Naive B cell (primary cell): ENCODE data around the gene SRM. TPM values are rescaled to one million over a fixed set of nuclear protein-coding genes. Genes with fewer than 3 reads are reported as not detected.

Source experiments
- polyA plus RNA-seq, 6 donors: library from polyadenylated mRNA; unstranded; fragments of 300-500 nt; fragmentation: Illumina TruSeq; gene quantifications; one replicate each; pipeline ENCODE4 v1.2.3, GENCODE V29; 2021; ENCODE audit warnings: low read depth in 6 of 6

SRM gene
- polyA plus RNA-seq, 6 donors from 2014 or later = 74.3 to 133 (median 89.4) TPM

Other genes with a start within 250 kb of the SRM start
- 10 to 100 TPM; 38.9 to 83.8 (median 64.3) TPM for gene TARDBP, start 47.4 kb downstream of the SRM start, polyA plus RNA-seq
- gene MASP2, start 12.8 kb downstream of the SRM start, polyA plus RNA-seq = under 1 TPM in 2 of 6 donors, not detected in 4; 0.10 to 0.26 TPM
- gene EXOSC10, start 39.9 kb upstream of the SRM start, polyA plus RNA-seq = 10 to 100 TPM; 23.4 to 55.2 (median 41.4) TPM
- gene ANGPTL7, start 129.3 kb upstream of the SRM start, polyA plus RNA-seq = not detected
- gene MTOR, start 202.5 kb upstream of the SRM start, polyA plus RNA-seq = 10 to 100 TPM in 1 of 6 donors, 1 to 10 TPM in 4, under 1 TPM in 1; 0.88 to 10.3 (median 4.6) TPM
- gene UBIAD1, start 213.2 kb upstream of the SRM start, polyA plus RNA-seq = 10 to 100 TPM; 45.2 to 75.2 (median 49.1) TPM